HG03342 (cell line): ENCODE measurements around the gene MERTK.
A peak's percentile ranks its signal among the peaks of the same experiment; 100 is the strongest.
"Not testable (repeated sequence)": the region's sequence is repeated elsewhere in the genome, so short reads cannot be mapped to it uniquely, and the experiment has no call there.

Experiments used
- ATAC-seq: cut with Tn5 transposase; IDR thresholded peaks from one replicate; pipeline ENCODE4 v1.9.1; 2021; ENCODE audit warnings: mild to moderate bottlenecking, moderate library complexity; ENCODE audit not compliant: unreplicated experiment

MERTK gene

DNA sequence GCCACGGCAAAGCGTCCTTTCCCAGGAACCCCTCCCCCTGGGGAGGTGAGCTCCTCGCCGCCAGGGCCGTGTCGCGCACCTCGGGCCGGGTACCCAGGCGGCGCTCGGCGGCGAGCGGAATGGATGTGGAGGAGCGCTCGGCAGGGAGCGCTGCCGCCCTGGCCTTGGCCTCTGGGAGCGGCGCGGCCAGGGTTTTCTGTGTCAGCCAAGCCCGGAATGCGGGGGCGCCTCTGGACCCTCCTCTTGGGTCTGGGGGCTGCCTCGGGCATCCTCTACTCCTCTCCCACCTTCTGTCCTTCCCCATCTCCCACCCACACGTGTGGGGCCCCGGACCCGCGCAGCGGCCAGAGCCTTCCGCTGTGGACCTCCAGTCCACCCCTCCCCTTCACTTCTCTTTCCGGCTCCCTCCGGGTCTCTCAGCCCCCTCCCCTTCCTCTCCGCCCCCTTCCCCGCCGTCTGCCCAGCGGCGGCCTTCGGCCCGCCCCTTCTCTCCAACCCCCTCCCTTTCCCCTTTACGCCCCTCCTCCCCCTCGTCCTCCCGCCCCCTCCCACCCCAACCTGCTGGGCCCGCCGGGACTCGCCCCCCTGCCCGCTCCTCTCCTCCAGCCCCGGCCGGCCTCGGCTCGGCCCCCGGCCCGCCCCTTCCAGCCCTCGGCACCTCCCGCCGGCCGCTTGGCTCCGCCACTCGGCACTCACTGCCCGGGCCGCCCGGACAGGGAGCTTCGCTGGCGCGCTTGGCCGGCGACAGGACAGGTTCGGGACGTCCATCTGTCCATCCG is at the start of gene MERTK:
Gene MERTK, plus strand, starts transcription at position 684 of the 779 bp plus-strand sequence. CDS start 129 bp downstream, outside the sequence.
- ATAC-seq: peak; percentile 61

DNA sequence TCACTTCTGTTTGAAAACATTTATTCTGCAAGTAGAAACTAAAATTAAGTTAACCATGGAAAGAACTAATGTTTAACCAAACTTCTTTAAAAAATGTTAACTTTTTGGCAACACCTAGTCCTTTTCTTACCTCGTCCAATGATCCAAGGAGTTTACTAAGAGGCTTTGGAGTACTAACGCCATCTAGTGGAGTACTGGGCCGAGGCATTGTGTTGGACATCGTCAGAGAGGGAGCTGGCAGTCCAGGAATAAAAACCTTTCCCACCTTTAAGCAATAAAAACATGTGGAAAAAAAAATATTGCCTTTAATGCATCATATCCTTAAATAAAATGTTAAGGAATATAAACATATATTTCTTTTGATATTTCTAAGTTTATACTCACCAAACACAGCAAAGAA is 47.8 kb upstream of the MERTK start:
- not testable (repeated sequence) for ATAC-seq

DNA sequence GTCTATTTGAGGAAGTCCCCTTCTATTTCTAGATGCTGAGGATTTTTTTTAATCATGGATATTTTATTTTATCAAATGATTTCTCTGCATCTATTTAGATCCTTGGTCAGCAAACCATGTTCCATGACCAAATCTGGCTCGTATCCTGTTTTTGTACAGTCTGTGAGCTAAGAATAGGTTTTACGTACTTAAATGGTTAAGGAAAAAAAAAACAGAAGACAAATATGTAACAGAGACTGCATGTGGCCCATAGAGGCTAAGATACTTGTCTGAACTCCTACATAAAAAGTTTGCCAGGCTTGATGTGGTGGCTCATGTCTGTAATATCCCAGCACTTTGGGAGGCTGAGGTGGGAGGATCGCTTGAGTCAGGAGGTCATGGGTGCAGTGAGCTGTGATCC is 45.9 kb upstream of the MERTK start:
- ATAC-seq: not testable (repeated sequence)

DNA sequence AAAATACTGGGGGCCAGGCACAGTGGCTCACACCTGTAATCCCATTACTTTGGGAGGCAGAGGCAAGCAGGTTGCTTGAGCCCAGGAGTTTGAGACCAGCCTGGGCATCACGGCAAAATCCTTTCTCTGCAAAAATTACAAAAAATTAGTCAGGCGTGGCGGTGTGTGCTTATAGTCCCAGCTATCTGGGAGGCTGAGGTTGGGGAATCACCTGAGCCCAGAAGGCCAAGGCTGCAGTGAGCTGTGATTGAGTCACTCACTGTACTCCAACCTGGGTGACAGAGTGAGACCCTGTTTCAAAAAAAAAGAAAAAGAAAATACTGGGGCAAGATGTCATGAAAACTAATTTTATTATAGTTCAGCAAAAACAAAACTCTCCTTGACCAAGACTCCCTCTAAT is 38.4 kb upstream of the MERTK start:
- not testable (repeated sequence) for ATAC-seq

DNA sequence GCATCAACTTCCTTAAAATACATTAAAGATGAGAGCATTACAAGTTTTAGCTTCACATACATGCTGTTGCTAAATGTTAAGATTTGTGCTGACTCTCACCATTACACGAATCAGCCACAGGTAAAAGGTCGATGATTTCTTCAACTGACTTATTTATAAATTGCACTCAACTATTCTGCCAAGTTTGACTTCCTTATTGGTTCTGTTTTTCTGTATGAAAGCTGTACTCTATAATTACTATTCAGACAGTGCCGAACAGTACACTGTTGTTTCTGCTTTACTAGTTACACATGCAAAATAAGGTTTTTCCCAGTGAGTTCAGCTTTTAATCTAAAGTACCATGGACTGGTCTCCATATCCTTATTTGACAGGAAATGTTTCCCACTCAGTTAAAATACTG is 33.3 kb upstream of the MERTK start:
- not testable (repeated sequence) for ATAC-seq

DNA sequence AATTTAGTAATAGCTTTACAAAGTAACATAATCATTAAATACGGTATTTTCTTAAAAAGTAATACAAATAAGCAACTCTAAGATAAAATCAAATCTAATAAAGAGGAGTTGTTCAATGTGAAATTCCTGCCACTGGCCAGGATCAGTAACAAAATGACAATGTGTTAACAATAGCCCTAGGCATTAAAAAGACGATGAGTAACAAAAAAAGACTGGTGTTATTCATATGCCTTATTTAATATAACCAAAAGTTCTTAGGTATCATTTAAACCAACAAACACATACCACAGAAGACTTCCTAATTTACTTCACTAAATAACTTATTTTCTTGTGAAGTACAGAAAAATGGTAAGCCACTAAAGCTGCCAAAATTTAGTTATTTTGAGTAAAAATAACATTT is 25.6 kb upstream of the MERTK start:
- not testable (repeated sequence) for ATAC-seq

DNA sequence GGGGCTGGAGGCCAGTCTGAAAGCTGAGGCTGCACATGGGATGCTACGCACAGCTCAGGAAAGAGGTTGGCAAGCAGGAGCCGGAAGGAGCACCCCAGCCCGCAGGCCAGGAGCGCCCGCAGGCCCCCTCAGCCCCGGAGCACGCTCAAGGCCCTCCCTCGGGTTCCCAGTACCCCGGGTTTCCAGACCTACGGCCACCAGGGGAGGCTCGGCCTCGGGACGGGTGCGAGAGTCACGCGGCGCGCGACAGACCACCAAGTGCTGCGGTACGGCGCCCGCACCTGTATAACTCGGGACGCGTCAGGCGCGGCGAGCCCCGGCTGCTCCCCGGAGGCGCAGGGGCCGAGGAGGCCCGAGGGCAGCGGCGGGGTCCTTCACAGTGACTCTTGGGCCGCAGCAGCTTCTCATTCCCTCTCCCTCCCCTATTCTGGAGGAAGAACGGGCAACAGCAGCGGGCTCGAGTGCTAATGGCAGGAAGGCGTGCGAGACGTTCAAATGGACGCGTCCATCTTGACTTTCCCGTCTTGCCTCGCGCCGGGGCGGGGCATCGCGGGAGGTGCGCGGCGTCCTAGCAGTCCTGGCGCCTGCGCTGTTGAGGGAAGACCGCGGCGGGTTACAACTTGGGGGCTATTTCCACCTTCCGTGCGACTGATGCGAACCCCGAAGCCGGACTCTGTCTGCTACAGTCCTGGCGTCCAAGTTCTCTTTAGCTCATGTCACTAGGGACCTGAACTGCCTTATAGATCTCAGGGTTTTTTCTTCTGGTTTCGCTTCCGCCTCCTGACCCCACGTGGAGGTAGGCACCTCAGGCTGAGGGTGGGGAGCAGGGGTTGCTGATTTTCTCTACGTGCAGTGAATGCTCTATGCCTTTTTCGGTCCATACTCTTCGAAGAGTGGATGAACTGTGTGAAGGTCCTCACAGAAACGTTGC is 14.5 kb upstream of the MERTK start, which contains the start of gene ANAPC1:
Gene ANAPC1, minus strand, starts transcription at position 533 of the 931 bp plus-strand sequence. CDS start 3,368 bp downstream, outside the sequence.
- ATAC-seq: peak; percentile 87

DNA sequence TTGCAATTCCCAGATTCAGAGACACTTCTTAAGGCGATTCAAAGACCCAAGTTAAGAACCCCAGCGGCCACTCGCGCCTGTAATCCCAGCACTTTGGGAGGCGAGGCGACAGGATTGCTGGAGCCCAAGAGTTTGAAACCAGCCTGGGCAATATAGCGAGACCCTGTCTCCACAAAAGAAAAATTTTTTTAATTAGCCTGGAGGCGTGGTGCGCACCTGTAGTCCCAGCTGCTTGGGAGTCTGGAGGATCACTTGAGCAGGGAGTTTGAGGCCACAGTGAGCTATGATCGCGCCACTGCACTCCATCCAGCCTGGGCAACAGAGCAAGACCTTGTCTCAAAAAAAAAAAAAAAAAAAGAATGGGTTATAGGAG is 13.8 kb upstream of the MERTK start:
- ATAC-seq: peak; percentile 3

DNA sequence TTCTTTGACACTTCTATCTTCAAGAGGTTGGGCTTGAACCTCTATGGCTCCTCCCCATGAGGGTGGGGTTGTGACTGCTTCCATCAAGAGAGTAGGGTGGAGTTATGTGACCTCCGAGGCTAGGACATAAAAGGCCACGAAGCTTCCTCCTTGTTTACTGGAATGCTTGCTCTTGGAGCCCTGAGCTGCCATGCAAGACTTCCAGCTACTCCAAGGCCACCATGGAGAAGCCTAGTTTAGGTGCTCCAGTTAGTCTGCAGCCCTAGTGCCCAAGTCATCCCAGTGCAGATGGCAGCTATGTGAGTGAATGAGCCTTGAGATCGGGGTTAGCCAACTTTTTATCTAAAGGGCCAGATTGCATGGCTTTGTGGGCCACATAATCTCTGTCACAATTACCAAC is 2.4 kb upstream of the MERTK start:
- no peak for ATAC-seq

DNA sequence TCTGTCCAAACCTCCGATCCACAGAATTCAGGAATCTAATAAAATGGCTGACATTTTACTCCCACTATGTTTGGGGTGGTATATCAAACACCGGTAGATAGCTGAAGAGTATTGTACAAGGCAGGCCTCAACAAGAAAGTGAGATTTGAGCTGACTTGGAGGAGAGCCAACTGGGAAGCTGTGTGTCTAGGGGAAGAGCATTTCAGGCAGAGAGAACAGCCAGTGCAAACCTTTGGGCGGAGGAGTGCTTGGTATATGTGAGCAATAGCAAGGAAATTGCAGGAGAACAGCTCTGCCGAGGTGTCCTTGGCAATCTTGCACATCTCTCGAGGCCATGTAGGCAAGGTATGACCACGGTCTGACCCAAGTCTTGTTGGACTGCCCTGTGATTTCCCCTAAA is 1.8 kb upstream of the MERTK start:
- no peak for ATAC-seq

DNA sequence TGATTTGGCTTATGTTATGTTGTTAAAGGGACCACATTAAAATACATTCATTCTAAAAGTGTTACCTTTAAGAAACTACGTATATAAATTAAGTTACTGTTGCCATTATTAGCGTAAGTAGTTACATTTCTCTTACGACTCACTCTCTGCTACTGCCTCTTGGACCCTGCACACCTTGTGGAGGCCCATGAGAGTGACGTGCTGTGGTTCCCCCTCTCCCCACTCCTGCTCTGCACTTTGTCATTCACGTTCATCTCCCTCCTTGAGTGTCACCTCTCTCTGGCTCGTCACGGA is 830 bp upstream of the MERTK start:
- no peak for ATAC-seq

DNA sequence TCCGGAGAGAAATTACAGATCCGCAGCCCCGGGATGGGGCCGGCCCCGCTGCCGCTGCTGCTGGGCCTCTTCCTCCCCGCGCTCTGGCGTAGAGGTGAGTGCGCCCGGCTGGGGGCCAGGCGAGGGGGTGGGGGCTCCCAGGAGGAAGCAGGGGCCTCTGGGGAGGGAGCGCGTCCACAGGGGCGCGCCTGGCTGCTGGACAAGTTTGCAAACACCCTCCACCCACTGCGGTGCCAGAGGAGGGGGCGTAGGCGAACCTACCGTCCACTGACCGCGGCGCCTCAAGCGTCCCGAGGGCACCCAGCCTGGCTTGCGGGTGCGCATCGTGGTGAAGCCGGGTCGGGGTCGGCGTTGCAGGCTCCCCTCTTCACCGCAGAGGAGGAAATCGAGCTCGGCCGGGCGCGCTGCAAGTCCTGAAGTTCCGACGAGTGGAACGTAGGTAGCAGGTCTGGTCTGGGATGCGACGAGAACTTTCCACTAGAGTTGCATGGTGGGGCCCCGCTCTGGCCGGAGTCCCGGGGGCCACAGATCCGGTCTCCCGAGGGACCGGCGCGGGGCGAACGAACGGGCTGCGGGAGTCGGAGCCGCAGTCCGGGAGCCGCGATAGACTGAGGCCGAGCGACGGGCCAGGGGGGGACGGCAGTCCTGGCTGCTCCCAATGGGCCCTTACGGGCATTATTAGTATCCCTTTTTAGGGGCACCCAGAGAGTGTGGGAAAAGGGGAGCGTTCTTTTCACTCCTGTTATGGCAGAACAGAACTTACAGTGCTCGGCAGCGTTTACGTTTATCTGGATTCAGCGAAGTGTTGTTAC is 502 bp downstream of the MERTK start:
- no peak for ATAC-seq

DNA sequence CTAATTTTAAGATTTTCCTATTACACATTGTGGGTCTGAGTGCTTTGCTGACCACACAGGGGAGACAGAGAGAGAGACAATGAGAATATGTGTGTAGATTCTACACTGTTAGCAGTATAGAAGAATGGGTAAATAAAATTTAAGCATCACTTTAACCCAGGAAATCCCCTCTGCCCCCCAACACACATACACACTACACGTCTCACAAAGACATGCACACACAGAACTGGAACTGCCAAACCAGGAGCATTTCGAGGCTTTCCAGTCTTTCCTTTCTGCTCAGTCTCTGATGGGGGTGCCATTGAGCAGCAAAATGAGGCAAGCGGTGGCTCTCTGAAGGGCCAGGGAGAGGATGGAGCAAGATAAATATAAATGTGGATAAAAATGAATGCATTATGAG is 2.5 kb downstream of the MERTK start:
- no peak for ATAC-seq

DNA sequence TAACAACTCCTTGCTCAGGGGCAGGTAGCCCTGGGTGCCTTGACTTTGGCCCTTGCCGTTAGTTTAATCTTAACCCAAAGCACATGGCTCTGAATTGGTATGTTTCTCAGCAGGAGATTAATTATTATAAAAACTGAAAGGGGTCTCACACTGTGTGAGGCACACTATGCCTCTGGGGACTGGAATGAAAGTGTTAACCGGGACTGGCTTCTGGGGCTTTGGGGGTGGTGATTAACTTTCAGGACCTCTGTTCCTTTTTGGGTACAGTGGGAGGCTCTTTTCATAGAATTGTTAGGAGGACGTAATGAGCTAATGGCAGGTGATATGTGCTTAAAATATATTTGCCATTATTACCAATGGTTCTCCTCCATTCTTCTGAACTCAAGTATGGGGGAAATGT is 5.1 kb downstream of the MERTK start:
- no peak for ATAC-seq

DNA sequence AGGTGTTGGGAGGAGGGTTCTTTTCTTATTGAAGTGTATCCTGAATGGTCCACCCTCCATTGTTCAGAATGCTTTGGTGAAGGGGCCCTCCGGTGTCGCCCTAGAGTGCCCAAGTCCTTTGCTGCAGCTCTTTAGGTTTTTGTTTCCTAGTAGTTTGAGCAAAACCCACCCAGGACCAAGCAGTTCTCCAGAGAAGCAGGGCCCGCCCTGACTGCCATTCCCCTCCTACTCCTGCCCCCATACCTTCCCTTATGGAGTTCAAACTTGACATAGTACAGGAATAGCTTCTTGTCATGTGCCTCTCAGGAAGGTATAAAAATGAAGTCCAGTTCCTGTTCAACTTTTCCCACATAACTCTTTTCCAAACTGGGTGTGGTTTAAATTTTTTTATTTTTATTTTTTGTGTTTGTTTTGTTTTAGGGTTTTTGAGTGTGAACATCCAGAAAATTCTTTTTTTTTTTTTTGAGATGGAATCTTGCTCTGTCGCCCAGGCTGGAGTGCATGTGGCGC is 5.6 kb downstream of the MERTK start:
- no peak for ATAC-seq

DNA sequence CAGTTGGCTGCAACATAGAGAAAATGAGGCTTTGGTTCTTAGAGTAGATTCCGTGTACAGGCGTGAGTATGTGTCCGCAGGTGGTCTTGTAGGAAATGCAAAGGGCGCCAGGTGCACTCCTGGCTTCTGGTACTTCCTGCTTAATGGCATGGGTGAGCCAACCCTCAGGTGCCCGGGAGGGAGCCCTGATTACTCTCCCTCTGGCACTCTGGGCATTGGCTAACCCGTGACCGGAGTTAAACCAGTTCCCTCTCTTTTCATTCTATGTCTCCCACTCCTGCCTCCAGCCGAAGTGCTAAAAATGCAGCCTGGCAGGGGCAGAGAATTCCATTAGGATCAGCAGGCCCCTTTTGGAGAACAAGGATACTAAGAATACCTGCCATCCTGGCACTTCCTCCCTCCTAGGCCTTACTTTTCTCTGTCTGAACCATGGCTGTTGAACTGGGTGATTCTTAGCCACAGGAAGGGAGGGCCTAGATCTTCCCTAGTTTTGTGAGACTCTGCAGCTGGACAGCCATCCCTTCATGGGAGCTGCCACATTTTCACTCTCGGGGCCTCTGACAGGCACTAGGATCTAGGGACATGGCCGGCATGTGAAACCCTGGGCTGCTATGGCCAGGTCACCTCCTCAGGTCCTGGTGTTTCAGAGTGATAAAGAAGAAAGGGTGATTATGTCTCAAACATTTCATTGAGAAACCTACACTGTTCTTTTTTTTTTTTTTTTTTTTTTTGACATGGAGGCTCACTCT is 6.5 kb downstream of the MERTK start:
- ATAC-seq: no peak

DNA sequence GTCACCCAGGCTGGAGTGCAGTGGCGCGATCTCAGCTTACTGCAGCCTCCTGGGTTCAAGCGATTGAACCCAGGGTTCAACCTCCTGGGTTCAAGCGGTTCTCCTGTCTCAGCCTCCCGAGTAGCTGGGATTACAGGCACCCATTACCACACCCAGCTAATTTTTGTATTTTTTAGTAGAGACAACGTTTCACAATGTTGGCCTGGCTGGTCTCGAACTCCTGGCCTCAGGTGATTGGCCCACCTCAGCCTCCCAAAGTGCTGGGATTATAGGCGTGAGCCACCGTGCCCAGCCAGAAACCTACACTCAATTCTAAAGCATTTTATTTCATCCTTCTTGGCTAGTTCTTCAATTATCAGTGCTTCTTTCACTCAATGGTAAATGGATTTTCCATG is 7.1 kb downstream of the MERTK start:
- not testable (repeated sequence) for ATAC-seq

DNA sequence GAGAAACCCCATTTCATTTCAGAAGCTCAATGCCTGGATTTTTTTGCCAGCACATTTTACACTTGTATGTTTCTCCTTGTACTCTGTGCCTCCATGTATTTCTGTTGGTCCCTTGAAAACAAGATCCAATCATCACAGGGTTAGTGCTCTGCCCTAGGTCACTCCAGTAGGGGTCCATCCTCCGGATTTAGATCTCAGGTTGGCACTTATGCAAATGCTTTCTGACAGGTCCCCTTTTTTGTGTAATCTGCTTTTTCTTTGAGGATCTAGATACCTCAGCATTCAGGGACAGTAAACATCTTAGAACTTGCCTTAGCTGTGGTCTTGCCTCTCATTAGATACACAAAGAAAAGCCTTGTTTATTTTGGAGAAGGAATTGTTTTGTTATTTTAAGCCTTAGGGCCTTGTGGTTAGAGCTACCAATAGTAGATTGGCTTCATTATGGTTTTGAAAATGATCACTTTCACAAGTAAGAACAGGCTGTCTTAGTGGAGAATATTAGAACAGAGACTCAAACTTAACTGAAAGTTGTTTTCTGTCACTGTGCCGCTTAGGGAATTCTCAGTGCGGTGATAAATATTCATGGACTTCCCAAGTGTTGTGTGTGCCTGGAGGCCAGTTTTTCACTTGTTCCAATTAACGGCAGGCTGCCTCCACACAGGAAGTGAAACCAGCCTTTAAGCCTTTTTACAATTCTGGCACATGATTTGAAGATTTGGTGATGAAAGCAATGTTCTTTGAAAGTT is 7.8 kb downstream of the MERTK start:
- no peak for ATAC-seq

DNA sequence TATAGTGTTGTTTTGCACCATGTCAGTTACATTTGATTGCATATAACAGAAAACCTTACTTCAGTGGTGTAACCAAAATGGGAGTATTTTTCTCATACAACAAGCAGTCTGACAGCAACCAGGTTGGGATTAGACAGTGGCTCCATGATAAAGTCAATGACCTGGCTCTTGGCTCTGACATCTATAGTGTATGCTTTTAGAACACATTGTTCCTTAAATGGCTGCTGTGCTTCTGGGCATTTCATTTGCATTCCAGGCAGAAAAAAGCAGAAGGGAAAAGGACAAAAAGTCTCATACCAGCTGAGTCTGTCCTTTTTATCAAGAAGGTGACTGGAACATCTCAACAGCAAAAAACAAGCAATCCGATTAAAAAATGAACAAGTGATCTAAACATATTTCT is 10.2 kb downstream of the MERTK start:
- no peak for ATAC-seq

DNA sequence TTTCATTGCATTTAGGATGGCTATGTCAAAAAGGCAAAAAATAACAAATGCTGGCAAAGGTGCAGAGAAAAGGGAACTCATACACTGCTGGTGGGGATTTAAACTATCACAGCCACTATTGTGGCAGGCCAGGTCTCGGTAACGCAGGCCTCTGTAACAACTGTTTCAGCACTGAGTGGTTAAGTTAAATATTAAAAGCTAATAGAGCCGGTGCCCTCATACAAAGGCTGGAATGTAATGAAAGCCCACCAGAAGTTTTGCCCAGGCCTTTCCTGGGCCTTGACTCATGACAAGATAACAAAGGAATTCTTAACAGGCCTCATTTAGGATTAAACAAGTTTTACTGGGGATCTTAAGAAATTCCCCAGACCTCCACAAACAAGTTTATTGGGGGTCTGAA is 10.7 kb downstream of the MERTK start:
- no peak for ATAC-seq
